Left lung (tissue), 10 donors: Measurements from ENCODE around the gene PRDM2. TPM values are rescaled to one million over a fixed set of nuclear protein-coding genes. Genes with fewer than 3 reads are reported as not detected.
"Not testable (repeated sequence)": the region's sequence is repeated elsewhere in the genome, so short reads cannot be mapped to it uniquely, and the experiment has no call there.

Experiments
- ATAC-seq: fragments of 200-7000 bp; cut with Tn5 transposase; one replicate; pipeline ENCODE4 v1.9.1; 2020; ENCODE audit warnings: moderate library complexity
- DNase-seq, 4 donors: peaks; one replicate each; pipeline ENCODE4 v3.0.0-alpha.2; 2013 to 2020
- H3K27ac ChIP-seq, 2 donors: fragments of 200-600 bp; sonication (generic) in 1 of 2; one replicate each; pipeline versions ENCODE4 v1.5.0 to v1.8.0; 2020 to 2021
- H3K27me3 ChIP-seq, 2 donors: fragments of 200-600 bp; sonication (generic) in 1 of 2; one replicate each; pipeline versions ENCODE4 v1.5.0 to v1.8.0; 2020 to 2021
- H3K36me3 ChIP-seq, 2 donors: fragments of 200-600 bp; sonication (generic) in 1 of 2; one replicate each; pipeline versions ENCODE4 v1.5.0 to v1.8.0; 2020 to 2021
- H3K4me1 ChIP-seq, 2 donors: fragments of 200-600 bp; one replicate each; pipeline ENCODE4 v1.8.0; 2021
- H3K4me3 ChIP-seq, 2 donors: fragments of 200-600 bp; sonication (generic) in 1 of 2; one replicate each; pipeline versions ENCODE4 v1.5.0 to v1.8.0; 2020 to 2021; ENCODE audit warnings: mild to moderate bottlenecking in 1 of 2
- H3K9me3 ChIP-seq, 2 donors: fragments of 200-600 bp; sonication (generic) in 1 of 2; one replicate each; pipeline versions ENCODE4 v1.5.0 to v1.8.0; 2020 to 2021
- CTCF ChIP-seq, 2 donors: fragments of 200-600 bp; sonication (generic) in 1 of 2; IDR thresholded peaks; one replicate each; pipeline versions ENCODE4 v1.5.0 to v1.8.0; 2021; ENCODE audit warnings: antibody characterized with exemption in 2 of 2
- intact Hi-C, 2 donors: fragments of 100-400 bp; cut with DNase I; formaldehyde crosslinking; loops; one replicate each; pipeline versions ENCODE4 v1.11.2 to v1.14.2; 2022
- polyA plus RNA-seq, 6 donors: library from polyadenylated mRNA; unstranded; fragments of 120-200 nt; gene quantifications; one replicate each; pipeline ENCODE4 v1.2.1, GENCODE V29; 2013; ENCODE audit not compliant: insufficient read length in 6 of 6
- total RNA-seq, 2 donors: library from RNA; stranded (reverse); fragmentation: NEBNext Ultra II Directional; extraction: Animal tissue kit (Norgen Biotek cat#: 25700); gene quantifications; one replicate each; pipeline ENCODE4 v1.2.1, GENCODE V29; 2021
- donor health status: DM: no; HTN: yes; CAD: no.
- donor health status: DM: no; HTN: no; CAD: no.

Gene PRDM2
- total and polyA plus RNA-seq, 8 donors: 39.6 to 51.7 (median 44.9) TPM

GRCh38 chr1:13681921-13682320, 18.1 kb upstream of the PRDM2 start:
- no peak for TF ChIP-seq CTCF (IDR thresholded peaks at IDR 0.05)
- Histone ChIP-seq H3K27me3 (peaks cover 0 to 12% of the 10 kb centered on the region in 2 donors), H3K27ac (no peak overlapping the region), H3K4me1 (no peaks in the 10 kb centered on the region), H3K36me3 (no peaks in the 10 kb centered on the region), H3K9me3 (no peaks in the 10 kb centered on the region), H3K4me3 (no peak overlapping the region)
- ATAC-seq: no peak
- intact Hi-C loops: no loop called here
- DNase-seq: no peak

GRCh38 chr1:13682444-13682843, 17.5 kb upstream of the PRDM2 start:
- Histone ChIP-seq H3K27me3 (peaks cover 0 to 12% of the 10 kb centered on the region in 2 donors), H3K4me3 (no peak overlapping the region), H3K9me3 (no peaks in the 10 kb centered on the region), H3K27ac (no peak overlapping the region), H3K4me1 (no peaks in the 10 kb centered on the region), H3K36me3 (no peaks in the 10 kb centered on the region)
- DNase-seq: no peak
- no peak for ATAC-seq
- no peak for TF ChIP-seq CTCF (IDR thresholded peaks at IDR 0.05)
- intact Hi-C loops: no loop called here

- no peak for TF ChIP-seq CTCF (IDR thresholded peaks at IDR 0.05)
- DNase-seq (no peak), ATAC-seq (no peak)
- no peak overlapping the region for H3K27ac ChIP-seq
- intact Hi-C loops: no loop called here
- H3K27me3 ChIP-seq: peaks cover 0 to 13% of the 10 kb centered on the region in 2 donors
- no peaks in the 10 kb centered on the region for H3K4me1 ChIP-seq
- no peaks in the 10 kb centered on the region for H3K36me3 ChIP-seq
- H3K9me3 ChIP-seq: no peaks in the 10 kb centered on the region
- H3K4me3 ChIP-seq: no peak overlapping the region
Measured at GRCh38 chr1:13683206-13683605, 16.8 kb upstream of the PRDM2 start.

GRCh38 chr1:13687151-13687715, 12.8 kb upstream of the PRDM2 start:
- H3K27ac ChIP-seq: no peak overlapping the region
- no peak overlapping the region for H3K4me3 ChIP-seq
- no peak for DNase-seq
- H3K4me1 ChIP-seq: no peaks in the 10 kb centered on the region
- ATAC-seq: no peak
- peaks cover 0 to 19% of the 10 kb centered on the region in 2 donors for H3K27me3 ChIP-seq
- no peaks in the 10 kb centered on the region for H3K36me3 ChIP-seq
- no peaks in the 10 kb centered on the region for H3K9me3 ChIP-seq
- TF ChIP-seq CTCF (IDR thresholded peaks at IDR 0.05): no peak
- intact Hi-C loops: no loop called here

- H3K36me3 ChIP-seq, H3K27ac ChIP-seq, H3K4me3 ChIP-seq, H3K9me3 ChIP-seq, DNase-seq, ATAC-seq, intact Hi-C loops, H3K4me1 ChIP-seq: not testable (repeated sequence)
- H3K27me3 ChIP-seq: peaks cover 0 to 32% of the 10 kb centered on the region in 2 donors
Measured at GRCh38 chr1:13693094-13693493, 6.9 kb upstream of the PRDM2 start.
